ENCODE measurements around the gene FRAS1.
"Not testable (repeated sequence)": the region's sequence is repeated elsewhere in the genome, so short reads cannot be mapped to it uniquely, and the experiment has no call there.

Gene FRAS1

DNA sequence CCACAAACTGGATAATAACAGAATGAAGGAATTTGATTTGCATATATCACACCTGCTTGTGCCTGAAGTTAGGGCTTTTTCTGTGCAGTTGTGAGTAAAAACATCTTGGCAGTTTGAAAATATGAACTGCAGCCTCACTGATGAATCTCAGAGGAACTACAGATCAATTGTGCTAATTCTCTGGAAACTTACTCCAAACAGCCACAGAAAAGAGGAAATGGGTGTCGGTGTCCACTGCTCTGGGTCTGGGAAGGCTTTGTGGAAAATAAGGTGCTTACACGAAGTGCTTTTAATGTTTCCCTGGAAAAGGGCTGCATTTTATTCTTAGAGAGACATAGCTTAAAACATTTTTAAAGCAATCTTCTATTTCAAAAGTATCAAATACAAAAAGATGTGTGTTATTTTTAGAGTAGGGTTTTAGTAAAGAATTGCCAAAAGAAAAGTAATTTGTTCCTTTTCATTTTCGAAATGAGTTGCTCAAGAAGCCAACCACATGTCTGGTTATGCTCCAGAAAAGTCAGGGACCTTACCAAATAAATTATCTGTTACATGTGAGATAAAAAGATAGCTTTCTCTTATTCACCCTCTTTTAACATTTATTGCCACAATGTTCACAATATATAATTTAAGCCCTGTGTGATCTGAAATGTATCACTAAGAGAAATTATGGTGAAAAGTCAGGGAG lies 240.1 kb downstream of the FRAS1 start:
- DNase-seq, result no peak

GRCh38 chr4:78298618-78299017 lies 241.5 kb downstream of the FRAS1 start:
- DNase-seq, result no peak

DNA sequence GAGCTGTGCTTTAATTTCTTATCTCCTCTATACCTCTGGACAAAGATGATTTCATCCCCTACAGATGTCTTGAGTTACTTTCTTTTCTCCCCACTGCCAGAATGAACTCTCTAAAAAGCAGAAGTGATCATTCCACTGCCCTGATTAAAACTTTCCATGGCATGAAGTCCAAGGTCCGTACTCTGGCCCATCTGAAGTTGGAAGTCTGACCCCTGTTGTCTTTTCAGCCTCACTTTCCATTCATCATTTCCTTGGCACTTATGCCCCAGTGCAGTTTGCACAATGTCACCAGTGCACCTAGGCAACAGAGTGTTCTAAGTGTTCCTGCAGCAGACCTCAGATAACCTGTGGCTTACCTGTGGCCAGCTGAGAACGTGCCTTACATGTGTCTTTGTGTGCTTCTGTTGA lies 242.4 kb downstream of the FRAS1 start:
- DNase-seq, result no peak

DNA sequence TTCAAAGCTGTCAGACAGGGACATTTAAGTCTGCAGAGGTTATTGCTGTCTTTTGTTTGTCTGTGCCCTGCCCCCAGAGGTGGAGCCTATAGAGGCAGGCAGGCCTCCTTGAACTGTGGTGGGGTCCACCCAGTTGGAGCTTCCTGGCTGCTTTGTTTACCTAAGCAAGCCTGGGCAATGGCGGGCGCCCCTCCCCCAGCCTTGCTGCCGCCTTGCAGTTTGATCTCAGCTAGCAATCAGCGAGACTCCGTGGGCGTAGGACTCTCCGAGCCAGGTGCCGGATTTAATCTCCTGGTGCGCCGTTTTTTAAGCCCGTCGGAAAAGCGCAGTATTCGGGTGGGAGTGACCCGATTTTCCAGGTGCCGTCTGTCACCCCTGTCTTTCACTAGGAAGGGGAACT lies 250.1 kb downstream of the FRAS1 start:
- not testable (repeated sequence) for DNase-seq

DNA sequence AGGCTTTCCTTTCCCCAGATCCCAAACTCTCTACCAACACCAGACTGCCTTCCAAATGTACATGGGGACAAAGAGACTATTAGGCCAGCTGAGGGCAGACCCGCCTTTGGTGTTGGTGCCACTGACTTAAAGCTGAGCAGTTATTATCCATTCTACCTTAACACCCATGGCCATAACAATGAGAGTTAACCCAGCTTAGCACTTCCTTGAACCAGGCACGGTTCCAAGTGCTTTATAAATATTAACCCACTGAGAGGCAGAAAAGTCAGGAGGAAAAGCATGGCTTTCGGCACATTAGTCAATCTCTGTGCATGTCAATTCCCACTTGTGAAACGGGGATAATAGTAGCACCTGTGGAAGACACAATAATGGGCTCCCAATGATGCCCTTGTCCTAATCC lies 251.4 kb downstream of the FRAS1 start:
- DNase-seq, result no peak

GRCh38 chr4:78309352-78309751 lies 252.2 kb downstream of the FRAS1 start:
- no peak for DNase-seq

DNA sequence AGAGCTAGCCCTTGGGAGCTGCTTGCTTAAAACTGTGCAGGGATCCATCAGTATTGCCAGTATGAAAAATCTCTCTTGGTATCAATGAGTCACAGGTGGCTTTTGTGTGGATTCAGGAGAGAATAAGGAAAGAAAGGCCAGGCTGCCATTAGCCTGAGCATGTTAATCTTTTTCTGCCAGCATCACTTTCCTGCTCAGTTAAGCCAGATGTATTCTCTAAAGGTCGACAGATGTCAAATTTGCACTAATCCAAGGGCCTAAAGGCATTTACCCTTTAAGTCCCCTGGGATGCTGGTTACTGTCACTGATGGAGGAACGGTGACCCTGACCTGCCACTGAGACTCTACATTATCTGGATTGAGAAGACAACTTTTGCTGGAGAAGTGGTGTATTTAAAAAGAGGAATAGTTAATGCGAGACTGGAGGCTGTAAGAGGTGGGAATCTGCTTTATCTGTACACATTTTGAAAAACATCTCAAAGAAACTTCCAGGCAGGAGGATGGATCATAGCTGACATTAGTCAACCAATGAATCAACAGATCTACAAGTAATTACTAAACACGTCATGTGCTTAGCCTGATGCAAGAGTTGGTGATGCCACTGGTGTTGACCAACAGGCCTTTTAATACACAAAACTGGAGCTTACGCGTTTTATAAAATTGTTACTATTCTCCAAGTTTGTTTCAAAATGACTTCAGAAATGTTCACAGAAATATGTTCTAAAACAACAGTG lies 253.1 kb downstream of the FRAS1 start:
- no peak for DNase-seq

GRCh38 chr4:78310740-78311115 lies 253.6 kb downstream of the FRAS1 start:
- no peak for DNase-seq

DNA sequence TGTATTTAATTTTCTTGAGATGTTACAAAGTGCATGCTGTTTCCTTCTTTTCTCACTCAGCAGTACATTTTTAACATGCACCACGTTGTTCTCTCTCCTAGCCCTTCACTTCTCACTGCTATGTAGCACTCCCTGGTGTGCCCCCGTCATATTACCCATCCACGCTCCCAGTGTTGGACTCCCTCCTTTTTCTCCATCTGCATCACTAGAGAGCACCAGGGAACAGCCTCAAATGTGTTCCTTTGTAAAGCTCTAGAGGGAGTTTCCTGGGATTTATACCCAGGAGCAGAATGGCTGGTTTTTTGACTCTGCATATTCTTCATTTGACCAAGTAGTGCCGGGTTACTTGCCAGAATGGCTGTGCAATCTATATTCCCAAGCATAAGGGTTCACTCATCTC lies 254.2 kb downstream of the FRAS1 start:
- DNase-seq, result no peak

- DNase-seq, result no peak
These were observed 256.0 kb downstream of the FRAS1 start for GRCh38 chr4:78312989-78313753.

DNA sequence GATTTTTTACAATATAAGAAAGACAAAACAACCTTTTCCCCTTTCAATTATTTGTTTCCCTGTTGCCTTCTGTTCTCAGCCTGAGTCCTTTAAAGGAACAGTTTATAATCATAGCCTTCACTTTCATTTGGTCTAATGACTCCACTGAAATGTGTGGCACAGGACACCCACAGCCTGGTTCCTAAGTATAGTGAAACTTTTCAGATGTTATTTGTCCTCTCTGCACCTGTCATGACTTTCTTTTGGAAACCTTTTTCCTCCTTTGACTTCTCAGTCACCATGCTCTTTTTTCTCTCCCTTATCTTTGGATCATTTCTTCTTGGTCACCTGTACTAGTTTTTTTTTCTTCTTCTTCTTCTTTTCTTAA lies 256.6 kb downstream of the FRAS1 start:
- no peak for DNase-seq

GRCh38 chr4:78318126-78318525 lies 261.0 kb downstream of the FRAS1 start:
- no peak for DNase-seq

DNA sequence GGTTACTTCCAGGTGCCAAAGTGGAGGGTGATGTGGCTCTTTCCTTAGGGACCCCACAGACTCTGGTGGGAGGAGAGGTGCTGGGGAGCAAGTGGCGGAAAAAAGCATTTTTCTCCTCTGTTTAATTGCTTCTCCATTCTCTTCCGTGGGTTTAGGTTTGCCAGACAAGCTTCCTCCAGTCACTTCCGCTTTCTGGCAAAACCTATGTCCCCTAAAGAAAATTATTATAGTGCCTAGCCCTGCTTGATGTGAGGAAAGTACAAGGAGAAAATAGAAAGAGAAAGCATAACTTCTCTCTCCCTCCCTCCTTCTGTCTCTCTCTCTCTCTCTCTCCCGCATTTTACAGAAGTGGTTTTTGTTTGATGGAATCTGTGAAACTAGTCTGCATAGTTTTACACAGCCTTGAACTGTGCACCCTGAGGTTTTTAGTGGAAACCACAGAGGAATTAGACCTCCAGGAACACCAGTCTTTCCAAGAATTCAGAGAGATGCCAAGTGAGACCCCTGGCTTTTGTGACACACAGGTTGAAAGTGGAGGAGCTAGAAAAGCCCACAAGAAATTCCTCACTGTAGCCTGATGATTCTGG lies 263.3 kb downstream of the FRAS1 start:
- no peak for DNase-seq

- no peak for DNase-seq
These were observed 264.9 kb downstream of the FRAS1 start for GRCh38 chr4:78322032-78322431.

GRCh38 chr4:78323439-78323838 lies 266.3 kb downstream of the FRAS1 start:
- DNase-seq, result no peak

GRCh38 chr4:78324625-78325024 lies 267.5 kb downstream of the FRAS1 start:
- no peak for DNase-seq

DNA sequence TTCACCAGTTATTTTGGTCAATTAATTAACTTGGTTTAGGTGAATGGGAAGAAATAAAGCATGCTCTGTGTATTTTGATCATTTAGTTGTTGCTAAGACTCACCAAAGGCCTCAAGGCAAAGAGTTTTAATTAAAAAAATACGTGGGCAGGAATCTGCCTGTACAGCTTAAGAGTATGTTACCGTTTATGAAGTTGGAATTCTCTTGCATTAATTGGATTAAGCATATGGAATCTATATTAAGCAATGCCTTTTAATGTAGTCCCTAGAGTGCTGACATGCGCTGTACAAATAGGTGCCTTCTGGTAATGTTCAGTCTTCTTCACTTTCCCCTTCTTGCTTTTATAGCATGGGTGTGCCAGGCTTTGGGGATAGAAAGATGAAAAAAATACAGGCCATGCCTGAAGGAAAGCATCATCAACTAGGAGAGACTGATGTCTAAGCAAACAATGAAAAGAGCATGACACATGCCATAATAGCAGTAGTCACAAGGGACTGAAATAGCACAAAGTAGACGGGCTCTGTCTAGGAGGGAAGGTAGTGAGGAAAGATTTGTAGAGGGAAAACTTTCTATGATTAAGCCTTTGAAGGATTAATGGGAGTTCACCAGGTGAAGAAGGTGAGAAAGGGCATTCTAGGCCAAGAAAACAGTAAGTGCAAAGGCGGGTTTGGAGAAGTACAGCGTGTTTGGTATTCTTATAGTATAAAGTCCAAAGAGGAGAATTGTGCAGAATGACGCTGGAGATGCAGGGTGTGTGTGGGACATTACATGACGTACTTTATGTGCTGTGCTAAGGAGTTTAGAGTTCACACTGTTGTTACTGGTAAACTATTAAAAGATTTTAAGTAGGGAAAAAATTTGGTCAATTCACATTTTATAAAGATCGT lies 268.4 kb downstream of the FRAS1 start:
- no peak for DNase-seq

DNA sequence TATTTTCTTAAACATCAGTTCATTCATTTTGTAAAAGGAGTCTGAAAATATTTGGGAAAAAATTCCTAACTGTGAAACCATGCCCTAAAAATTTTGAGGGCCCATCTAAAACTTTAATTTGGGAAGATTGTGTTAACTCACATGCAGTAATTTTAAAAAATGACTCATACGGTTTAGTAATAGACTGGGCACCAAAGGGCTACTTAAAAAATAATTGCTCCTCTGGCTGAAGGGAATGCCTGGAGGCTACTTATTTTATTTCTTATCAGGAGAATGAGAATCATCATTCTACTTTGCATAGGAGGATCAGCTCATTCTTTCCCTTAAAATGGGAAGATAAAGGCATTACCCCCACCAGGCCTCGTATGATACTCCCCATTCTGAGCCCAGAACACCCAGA lies 271.5 kb downstream of the FRAS1 start:
- DNase-seq, result not testable (repeated sequence)

DNA sequence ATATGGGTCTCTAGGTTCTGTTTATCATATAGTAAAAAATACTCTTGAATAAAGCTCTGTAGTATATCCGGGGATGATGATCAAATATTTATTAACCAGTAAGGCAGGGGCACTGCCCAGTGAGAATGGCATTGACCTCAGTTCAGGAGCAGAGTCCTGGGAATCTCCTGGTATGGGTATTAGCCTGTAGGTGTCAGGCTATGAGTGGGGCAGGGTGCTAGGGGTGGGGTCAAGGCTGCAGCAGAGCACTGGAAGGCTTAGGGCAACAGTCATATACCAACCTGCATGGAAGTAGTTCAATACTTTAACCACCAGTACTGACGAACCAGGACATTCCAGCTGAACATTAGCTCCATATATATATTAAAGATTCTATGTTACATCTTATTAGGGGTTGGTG lies 274.1 kb downstream of the FRAS1 start:
- DNase-seq, result no peak

DNA sequence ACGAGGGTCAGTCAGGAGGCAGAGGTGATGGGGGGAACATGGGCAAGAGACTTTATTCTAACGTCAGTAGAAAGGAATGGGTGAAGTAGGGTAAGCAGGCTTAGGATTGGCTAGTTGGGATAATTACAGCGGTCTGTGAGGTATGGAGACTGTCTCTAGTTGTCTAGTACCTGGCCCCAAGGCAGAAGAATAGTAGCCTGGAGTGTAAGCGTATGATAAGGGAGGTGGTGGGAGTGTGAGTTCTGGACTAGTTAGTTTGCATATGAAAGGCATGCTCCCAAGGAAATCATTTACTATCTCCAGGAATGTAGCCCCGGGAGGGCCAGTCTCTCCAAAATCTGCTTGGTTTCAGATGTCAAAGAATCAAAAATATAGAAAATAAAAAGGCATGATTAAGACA lies 274.8 kb downstream of the FRAS1 start:
- no peak for DNase-seq

DNA sequence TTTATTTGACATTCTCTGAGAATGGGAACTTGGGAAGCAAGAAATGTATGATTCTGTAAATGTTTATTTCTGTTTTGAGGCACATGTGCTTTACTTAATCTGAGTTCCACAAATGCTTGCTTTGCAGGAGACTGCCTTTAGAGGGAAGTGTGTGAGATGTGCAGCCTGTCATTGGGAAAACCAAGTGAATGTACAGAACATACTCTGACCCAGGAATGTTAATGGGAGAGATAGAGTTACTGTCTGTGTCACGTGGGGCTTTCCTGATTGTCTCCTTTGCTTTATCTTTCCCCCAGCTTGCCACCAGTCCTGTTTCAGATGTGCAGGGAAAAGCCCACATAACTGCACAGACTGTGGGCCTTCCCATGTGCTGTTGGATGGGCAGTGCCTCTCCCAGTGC lies 275.9 kb downstream of the FRAS1 start:
- no peak for DNase-seq

- no peak for DNase-seq
These were observed 279.2 kb downstream of the FRAS1 start for GRCh38 chr4:78336093-78336943.

Data from activated effector memory CD4-positive, alpha-beta T cell treated with anti-CD3 and anti-CD28 coated beads, Interleukin-2, amount 50 U/mL, for 16 hours (primary cell).